Measurements from ENCODE around the gene CHCHD10.

CHCHD10 gene

DNA sequence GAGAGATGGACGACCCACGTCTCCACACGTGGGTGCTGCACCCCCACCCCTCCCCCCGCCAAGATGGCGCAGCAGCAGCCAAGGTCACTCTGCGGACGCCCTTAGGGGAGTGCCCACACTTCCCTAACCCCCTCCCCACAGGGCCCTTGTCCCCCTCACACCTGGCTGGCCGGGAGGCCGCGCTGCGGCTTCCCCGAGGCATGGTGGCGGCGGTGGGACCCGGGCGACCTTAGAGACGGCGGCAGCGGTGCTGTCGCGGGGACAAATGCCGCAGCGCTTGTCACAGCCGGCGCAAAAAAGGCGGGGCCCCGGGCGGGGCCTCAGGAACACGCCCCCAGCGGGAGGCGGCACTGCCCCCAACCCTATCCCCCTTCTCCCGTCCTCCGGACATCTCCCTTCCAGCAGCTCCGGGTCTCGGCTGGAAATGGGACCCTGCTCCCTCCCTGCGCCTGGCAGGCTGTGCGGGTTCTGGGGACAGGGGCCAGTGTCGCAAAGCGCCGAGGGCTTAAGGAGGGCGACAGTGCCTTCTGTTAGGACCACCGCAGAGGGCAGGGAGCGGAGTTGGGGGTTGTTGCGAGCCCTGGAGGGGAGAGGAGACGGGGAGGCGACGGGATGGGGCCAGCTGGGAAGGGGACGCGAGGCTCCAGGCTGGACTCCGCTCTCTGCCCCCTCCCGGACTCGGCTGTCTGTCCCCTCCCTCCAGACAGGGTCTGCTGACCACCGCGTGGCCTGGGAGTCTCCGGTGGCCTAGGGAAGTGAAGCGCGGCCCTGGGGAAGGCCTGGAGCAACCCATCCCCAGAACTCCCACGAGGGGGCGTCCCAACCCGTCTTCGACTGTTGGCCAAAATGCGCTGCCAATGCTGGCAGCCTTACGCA, at the start of gene CHCHD10:
TSS of gene CHCHD10 (minus strand) at position 300 of the 876 bp plus-strand sequence. CDS start at position 202, 98 bp downstream.
- DNase-seq = peak; percentile 89

DNA sequence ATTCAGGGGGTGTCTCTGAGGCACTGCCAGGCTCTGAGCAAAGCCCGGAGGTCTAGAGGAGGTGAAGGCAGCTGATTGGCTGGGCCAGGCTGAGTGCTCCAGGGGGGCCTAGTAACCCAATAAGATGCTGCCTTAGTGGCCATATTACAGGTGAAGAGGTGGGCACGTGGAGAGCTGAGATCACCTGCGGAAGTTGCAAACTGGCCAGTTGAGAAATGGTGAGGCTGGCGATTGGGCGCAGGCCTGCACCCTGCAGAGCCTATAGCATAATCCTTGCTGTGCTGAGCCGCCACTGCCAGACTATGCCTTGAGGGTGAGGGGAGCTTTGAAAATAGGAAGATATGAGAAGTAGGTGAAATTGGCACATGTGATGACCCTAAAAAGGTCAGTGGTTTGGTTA, 49.4 kb upstream of the CHCHD10 start:
- no peak for DNase-seq

DNA sequence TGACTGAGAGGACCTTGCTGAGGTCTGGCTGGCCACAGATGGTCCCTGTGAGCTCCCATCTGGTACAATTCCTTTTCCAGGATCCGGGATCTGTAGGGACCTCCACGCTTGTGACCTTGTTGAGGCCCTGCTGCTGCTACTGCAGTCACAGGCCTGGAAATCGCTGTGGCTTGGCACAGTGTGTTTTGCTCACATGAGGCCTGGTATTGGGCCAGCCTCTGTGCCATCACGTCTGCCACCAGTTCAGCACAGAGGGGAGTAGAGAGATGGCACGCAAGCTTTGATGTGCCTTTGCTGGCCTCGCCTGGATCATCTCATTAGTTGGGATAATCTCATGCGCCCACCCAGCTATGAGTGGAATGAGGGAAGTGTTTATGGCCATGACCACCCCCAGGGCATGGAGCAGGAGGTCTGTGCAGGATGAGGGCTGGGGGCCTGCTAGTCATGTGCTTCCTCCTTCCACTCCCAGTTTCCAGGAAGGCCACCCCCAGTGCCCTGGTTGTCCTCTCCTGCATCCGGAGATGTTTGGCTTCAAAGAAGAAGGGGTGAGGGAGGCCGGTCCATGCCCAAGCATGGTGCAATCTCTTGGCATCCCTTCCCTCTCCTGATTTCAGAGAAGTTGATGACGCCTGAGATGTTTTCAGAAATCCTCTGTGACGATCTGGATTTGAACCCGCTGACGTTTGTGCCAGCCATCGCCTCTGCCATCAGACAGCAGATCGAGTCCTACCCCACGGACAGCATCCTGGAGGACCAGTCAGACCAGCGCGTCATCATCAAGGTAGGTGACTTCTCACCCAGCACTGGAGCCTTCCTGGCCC, 48.6 kb upstream of the CHCHD10 start:
- no peak for DNase-seq

DNA sequence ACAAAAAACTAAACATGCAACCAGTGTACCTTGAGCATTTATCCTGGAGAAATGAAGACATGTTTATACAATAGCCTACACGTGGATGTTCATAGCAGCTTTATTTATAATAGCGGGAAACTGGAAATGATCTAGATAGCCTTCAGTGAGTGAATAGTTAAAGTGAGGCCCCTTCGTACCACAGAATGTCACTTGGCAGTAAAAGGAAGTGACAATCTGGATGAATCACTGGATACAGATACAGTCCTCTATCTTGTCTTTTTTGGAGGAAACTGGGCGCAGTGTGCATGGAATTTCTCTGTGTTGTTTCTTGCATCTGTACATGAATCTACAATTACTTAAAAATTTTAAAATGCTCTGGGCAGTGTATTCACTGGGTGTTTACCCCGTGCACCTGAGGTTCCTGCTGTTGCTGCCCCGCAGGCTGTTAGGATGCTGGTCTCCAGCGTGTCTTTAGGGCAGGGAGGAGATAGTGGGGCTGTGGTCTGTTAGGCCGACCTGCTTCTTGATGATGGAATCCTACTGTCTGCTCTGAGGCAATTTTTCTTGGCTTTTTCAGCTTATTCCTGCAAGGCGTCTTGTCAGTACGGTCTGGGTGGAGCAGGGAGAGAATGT, 47.9 kb upstream of the CHCHD10 start:
- no peak for DNase-seq

DNA sequence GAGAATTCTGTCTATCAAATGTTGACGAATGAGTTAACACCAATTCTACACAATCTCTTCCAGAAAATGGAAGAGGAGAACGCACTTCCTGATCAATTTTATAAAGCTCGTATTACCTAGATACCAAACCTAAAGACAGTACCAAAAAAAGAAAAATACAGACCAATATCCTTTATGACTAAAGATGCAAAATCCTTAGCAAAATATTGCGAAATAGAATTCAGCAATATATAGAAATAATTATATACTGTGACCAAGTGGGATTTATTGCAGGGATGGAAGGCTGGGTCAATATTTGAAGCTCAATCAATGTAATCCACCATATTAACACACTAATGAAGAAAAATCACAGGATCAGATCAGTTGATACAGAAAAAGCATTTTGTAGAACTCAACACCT, 44.6 kb upstream of the CHCHD10 start:
- DNase-seq = no peak

DNA sequence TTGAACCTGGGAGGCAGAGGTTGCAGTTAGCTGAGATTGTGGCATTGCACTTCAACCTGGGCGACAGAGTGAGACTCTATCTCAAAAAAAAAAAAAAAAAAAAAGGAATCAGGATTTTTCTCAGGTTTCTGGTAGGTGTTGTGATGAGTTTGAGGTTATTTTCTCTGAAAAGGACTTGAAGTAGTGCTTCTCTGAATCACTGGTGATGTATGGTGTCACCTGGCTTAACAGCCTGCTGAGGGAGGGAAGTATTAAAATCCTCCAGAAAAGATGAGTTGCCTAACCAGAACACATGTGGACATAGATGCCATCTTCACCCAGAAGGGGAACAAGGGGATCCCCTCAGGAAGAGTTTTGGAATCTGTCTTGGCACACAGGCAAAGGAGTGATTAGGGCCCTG, 39.1 kb upstream of the CHCHD10 start:
- DNase-seq = no peak

DNA sequence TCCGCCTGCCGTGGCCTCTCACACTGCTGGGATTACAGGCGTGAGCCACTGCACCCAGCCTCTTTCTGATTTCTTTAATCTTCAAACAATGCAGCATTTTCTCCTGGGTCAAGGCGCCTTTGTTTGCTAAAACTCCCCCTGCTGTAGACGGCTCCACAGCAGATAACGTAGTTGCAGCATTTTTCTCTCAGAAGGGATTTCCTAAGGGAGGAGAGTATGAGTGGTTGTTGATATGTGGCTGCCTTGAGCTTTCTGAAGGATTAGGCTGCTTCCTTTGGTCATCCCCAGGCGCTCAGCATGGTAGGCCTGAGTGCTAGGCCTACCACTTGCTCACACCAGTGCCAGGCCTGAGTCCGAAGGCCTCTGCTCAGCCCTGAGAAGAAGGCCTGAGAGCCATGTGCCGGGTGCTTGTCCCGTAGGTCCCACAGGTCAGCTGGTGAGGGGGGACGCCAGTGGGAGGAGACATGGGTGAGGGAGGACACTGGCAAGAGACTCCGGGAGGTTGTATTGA, 37.1 kb upstream of the CHCHD10 start:
- no peak for DNase-seq

DNA sequence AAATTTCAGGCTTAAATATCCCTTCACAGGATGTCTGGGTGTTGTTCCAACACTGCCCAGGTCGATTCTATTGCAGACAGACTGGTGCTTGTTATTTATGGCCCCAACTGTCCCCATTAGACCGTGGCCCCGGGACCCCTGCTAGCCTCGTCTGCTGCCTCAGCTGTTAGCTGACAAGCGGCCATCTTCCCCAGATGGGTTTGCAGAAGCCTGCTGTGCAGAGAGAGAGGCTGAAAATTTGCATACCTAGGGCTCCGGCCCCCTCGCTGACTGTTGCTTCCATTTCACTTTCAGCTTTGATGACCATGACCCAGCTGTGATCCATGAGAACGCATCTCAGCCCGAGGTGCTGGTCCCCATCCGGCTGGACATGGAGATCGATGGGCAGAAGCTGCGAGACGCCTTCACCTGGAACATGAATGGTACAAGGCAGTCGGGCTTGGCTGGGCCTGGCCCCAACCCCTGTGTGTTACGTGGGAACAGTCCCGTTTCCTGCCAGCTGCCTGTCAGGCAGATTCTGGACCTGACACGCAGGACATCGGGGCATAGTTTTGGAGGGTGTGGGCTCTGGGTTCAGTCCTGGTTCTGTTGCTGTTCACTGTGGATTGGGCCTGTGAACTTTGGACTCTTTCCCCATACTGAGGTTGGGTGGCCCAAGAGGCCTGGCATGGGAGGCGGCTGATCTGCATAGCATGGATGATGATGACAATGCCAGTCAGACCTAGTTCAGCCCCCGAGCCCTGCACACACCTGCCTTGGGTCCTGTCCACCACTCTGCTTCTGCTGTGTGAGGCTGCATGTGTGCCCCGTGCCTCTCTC, 35.4 kb upstream of the CHCHD10 start:
- no peak for DNase-seq

DNA sequence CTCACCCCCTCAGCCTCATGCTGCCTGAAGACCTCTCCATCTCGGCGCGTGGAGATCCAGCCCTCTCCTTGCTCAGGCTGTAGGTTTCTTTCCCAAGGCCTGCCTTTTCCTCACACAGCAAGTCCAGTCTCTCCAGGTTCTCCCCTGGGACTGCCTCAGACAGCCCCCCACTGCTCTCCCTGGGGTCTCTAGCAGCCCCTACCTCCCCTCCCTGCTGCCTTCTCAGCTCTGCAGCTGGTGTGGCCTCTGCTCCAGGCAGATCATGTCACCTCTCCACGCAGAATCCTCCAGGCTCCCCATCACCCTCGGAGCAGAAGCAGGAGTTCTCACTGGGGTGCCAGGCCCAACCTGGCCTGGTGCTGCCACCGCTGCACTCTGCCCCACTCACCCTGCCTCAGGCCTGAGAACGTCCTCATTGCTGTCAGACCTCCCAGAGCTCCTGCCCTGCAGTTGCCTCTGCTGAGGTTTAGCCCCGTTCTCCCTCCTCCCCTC, 34.2 kb upstream of the CHCHD10 start:
- DNase-seq = no peak

DNA sequence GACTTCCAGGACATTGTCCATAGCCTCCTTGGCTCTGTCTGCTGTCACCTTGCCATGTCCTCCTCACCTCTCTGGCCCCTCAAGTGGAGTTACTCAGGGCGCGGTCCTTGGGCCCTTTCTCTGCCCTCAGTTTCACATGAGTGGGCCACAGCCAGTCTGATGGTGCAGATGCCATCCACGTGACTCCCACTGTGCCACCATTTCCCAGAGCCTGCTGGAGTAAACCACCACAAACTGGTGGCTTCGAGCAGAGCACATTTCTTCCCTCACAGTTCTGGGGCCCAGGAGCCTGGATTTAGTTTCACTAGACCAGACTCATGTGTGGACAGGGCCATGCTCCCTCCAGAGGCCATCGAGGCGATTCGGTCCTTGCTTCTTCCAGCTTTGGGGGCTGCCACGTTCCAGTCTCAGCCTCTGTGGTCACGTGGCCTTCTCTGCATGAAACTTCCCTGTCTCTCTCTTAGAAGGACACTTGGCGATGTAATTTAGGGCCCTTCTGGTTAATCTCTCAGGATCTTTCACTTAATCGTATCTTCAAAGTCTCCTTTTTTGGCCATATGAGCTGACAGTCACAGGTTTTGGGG, 33.6 kb upstream of the CHCHD10 start:
- DNase-seq = no peak

DNA sequence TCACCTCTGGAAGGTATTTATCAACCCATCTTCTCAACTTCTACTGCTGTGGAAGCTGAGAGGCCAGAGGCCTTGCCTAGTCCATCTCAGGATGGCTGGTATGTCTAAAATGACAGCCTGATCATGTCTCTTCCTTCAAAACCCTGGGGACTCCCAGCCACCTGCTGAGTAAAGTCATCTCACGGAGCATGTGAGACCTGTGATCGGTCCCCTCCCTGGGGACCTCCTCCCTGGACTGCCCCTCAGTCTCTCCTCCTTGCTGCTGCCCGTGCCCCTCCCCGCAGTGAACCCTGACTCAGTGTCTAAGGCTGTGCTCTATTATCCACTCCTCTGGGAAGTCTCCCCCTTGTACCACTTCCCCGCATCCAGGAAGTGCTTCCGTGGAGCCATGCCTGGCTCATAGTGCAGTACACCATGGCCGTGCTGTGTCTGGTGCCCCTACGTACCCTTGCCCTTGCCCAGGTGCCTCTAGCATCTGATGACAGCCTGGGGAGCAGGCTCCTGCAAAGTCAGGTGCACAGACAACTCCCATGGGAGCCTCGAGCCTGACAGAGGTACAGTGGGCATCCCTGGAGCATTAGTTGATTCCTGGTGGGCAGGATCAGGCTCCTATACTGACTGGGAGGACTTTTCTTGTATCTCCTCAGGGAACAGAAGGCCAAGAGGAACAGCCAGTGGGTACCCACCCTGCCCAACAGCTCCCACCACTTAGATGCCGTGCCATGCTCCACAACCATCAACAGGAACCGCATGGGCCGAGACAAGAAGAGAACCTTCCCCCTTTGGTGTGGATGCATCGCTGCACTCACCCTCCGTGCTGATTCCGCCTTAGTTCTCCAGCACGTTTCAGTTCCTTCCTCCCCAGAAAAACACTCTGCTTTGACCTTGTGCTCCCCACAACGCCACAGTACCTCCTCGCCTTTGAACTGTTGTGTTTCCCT, 32.8 kb upstream of the CHCHD10 start:
- no peak for DNase-seq

DNA sequence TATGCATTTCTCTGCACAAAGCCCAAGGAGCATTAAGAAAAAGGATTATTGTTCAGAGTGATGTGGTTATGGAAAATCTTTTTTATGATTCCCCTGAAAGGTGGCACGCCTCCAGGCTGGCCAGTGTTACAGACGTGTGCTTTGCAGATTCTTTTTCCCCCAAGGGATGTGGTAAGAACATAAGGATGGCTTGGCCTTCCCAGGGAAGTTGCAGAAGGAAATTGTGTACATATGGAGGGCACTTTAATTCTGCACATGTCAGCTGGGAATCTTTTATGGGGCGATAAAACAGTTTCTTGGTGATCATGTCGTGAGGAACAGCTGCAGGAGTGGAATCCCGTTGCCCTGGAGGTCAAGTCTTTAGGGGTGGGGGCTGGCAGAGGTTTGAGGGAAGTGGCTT, 28.7 kb upstream of the CHCHD10 start:
- DNase-seq = no peak

DNA sequence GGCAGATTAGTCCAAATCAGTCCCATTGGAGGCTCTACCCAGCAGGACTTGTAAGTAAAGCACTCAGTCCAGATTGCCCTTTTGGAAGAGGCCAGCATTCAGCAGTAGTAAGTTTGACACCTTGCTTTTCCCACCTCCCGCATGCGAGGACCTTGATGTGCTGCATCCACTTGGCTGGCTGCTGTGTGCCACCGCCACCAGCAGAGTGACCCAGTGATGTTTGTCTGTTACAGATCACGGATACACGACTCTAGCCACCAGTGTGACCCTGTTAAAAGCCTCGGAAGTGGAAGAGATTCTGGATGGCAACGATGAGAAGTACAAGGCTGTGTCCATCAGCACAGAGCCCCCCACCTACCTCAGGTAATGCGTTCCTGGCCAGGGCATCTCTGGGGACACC, 25.6 kb upstream of the CHCHD10 start:
- no peak for DNase-seq

DNA sequence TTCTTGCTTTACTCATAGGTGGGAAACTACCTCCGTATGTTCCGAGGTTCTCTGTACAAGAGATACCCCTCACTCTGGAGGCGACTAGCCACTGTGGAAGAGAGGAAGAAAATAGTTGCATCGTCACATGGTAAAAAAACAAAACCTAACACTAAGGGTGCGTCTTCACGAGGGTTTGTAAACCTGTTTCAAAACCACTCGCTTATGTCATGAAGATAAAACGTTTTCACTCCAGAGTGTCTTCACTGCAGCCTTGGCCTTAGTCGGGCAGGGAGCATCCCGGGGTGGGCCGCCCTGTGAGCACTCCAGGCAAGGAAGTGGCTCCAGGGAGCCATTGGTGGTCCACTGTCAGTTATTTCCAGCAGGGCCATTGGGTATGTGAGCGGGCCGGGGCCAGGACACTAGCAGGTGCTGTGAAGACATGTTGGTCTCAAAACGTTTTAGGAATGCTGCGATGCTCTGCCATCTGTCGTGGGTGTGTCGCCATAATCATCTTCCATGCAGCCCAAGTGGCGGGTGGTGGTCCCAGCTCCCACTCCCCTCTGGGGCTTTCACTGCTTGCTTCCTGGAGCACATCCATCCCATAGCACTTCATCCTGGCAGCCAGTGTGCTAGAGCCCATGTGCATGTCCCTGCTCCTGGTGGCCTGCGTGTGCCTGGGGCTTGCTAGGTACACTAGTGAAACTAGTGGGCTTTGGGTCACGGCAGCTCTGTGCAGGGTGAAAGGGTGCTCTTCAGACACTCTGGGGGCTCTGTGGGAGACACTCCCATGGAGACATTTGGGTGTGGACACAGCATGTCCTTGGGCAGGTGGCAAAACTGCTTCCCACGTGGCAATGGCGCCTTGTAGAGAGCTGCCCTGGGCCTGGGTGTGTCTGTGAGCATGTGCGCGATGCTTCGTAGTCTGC, 24.2 kb upstream of the CHCHD10 start:
- no peak for DNase-seq

DNA sequence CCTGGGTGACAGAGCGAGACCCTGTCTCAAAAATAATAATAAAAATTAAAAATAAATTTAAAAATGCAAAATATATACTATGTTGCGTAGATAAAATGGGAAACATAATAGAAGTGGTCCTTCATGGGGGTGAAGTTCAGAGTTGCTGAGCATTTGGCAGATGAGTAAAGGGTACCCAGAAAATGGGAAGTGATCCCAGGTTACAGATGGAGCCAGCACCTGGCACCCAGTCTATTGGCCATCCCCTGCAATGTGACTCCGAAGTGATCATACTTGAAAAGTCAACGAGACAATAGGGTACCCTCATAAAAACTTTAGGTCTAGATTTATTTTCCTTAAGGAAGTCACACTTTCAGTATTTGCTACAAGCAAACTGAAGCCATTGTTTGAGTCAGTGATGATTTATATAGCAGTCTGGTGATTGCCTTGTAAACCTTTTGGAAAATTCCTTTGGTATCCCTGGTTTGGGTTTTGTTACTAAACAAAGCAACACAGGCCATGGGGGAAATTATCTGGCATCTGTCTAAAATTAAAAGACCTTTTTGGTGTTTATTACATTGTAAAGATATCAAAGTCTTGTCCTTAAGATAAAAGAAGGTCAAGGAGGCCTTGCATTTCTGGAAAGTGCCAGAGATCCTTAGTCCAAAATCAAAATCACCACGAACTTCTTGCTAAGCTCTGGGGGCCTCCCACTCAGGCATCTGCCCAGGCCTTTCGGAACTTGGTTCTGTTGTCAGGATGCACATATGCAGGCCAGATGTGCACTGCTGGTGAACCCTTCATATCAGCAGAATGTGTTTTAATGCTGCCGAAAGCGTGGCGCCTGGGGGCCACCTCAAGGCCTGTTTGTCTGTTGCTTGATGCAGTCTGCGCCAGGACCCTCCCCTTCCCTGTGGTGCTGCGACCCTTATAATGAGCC, 23.3 kb upstream of the CHCHD10 start:
- DNase-seq = no peak

DNA sequence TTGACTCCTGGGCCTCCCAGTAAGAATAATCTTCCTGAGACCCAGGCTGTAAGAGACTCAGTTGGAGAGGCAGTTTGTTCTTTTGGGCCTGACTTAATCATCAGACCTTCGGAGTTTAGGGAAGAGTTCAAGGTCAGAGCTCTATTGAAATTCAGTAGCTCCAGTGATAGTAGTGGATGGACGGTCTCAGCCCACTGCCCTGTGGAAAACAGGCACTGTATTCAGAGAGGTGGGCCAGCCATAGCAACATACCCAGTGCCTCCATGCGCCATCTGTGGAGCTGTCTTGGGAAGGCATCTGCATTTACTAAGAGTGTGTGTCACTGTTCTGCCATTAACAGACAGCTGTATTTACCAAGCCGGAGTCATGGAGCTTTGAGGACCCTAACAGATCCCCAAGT, 21.9 kb upstream of the CHCHD10 start:
- peak; percentile 48 for DNase-seq

DNA sequence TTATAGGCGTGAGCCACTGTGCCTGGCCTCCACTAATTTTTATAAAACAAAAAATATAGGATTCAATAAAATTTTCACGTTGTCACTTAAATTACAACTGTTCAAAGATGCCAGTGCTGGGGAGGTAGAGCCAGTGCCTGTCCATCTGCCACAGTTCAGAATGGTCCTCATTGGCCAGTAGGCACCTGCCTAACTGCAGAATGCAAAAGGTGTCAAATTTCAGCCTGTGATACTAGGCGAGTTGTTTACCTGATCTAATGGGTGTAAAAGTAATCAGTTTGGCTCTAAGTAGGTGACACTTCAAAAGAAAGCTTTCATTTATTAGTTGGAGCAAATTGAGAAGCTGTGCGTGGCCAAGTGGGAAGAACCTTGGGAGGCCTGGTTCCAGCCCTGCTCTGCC, 21.3 kb upstream of the CHCHD10 start:
- DNase-seq = peak; percentile 71

DNA sequence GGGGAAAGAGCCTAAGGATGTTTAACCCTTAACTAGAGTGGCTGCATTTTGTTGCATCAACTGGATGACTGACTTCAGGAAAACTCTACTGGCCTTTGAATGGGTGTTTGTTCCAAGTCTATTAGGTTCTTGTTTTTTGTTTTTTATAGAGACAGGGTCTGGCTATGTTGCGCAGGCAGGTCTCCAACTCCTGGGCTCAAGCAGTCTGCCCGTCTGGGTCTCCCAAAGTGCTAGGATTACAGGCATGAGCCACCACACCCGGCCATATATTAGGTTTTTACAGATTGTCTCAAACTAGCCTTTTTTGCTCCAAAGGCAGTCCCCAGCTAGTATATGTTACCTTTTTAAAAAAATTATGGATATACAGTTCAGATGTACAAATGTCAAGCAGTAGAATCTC, 20.1 kb upstream of the CHCHD10 start:
- no peak for DNase-seq

DNA sequence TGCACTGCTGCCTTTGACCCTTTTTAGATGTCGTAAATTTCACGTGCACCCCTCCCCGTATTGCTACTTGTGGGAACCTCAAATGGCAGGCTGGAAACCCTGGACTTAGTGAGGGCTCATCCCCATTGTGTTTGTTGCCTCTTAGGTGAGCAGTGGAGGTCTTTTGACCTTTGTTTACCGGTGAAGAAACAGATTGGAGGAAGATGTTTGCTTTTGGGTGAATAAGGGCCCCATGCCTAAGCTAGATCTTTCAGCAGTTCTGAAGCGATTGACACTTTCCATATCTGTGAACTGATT, 19.8 kb upstream of the CHCHD10 start:
- DNase-seq = no peak

Measured in NCI-H345 (cell line).